Ovary (tissue), 3 donors: ENCODE results near the gene CSNK1A1.

Source experiments
- EP300 ChIP-seq: sonication (generic); formaldehyde crosslinking; IDR thresholded peaks from one replicate; pipeline ENCODE4 v1.6.1; 2017; ENCODE audit warnings: antibody characterized with exemption
- TF ChIP-seq, protein P1 (sequence below), 3 donors: fragments of 450-650 bp in 2 of 3; fragments of 200-600 bp in 1 of 3; IDR thresholded peaks; one replicate each; pipeline versions ENCODE4 v1.5.1 to v1.8.0; 2016 to 2022; ENCODE audit warnings: antibody characterized with exemption in 3 of 3, mild to moderate bottlenecking in 1 of 3
- donor health status: DM: no; HTN: no; CAD: no.

DNA sequence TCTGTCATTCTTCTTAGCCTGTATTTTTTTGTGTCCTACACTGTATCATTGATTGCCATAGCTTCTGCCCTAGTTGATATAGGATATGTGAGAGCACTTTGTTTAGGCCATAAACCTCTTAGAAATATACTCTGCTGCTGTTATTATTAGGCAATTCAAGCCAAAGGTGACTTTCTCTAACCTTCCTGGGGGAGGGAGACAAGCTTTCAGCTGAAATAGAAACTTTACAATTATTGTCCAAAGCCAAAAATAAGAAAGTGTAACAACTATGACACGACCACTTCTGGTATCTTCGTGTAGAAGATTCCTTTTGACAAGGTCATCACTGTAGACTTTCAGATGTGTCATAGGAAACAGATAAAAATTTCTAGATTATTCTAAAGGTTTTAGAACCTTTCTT lies 12.2 kb upstream of the CSNK1A1 start:
- TF ChIP-seq, protein P1, sequence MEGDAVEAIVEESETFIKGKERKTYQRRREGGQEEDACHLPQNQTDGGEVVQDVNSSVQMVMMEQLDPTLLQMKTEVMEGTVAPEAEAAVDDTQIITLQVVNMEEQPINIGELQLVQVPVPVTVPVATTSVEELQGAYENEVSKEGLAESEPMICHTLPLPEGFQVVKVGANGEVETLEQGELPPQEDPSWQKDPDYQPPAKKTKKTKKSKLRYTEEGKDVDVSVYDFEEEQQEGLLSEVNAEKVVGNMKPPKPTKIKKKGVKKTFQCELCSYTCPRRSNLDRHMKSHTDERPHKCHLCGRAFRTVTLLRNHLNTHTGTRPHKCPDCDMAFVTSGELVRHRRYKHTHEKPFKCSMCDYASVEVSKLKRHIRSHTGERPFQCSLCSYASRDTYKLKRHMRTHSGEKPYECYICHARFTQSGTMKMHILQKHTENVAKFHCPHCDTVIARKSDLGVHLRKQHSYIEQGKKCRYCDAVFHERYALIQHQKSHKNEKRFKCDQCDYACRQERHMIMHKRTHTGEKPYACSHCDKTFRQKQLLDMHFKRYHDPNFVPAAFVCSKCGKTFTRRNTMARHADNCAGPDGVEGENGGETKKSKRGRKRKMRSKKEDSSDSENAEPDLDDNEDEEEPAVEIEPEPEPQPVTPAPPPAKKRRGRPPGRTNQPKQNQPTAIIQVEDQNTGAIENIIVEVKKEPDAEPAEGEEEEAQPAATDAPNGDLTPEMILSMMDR (IDR thresholded peaks at IDR 0.05), result no peak
- no peak for TF ChIP-seq EP300
